GM19023 (cell line): Measurements from ENCODE around the gene SPDYC.
A peak's percentile ranks its signal among the peaks of the same experiment; 100 is the strongest.
"Not testable (repeated sequence)": the region's sequence is repeated elsewhere in the genome, so short reads cannot be mapped to it uniquely, and the experiment has no call there.

ENCODE experiments used
- ATAC-seq: cut with Tn5 transposase; IDR thresholded peaks from one replicate; pipeline ENCODE4 v1.9.1; 2021; ENCODE audit warnings: mild to moderate bottlenecking, moderate library complexity; ENCODE audit not compliant: unreplicated experiment

The SPDYC gene

GRCh38 chr11:65133724-65134123 lies 36.3 kb upstream of the SPDYC start:
- ATAC-seq, result no peak

DNA sequence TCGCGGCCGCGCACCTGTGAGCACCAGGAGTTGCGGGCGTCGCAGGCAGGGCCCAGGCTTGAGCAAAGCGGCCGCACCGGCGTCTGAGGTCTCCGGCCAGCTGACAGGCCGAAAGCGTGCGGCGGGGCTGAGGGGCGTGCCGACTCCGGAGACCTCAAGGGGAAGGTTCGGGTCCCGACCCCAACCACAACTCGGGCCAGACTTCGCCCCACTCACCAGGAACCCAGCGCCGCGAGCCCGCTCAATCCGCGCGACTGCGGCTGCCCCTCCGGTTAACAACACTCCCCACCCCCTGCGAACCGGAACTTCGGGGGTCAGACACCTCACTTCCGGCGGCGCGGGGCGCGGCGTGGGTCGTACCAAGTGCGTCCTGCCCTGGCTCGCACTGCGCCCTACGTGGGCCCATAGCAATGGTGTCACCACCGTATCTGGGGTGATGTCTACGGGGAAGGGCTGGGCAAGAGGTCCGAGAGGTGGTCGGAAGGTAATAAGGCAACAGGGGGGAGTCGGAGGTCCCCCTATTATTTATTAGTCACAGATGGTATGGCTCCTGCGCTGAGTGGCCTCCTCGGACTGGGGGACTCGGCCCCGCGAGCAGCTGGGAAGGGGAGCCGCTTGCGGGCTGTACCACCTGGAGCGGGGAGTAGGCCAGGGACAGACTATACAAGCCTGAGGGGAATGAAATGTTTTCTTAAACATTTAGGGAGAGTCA lies 35.6 kb upstream of the SPDYC start, which contains the start of gene SYVN1:
TSS of gene SYVN1 (minus strand) at position 280 of the 712 bp plus-strand sequence. CDS start 918 bp downstream, outside the sequence.
- ATAC-seq, result peak; percentile 63

- peak; percentile 65 for ATAC-seq
These were observed 34.9 kb upstream of the SPDYC start for GRCh38 chr11:65134952-65135632.

- no peak for ATAC-seq
These were observed 34.3 kb upstream of the SPDYC start for GRCh38 chr11:65135633-65136145.

- ATAC-seq, result no peak
These were observed 33.4 kb upstream of the SPDYC start for GRCh38 chr11:65136515-65137096.

DNA sequence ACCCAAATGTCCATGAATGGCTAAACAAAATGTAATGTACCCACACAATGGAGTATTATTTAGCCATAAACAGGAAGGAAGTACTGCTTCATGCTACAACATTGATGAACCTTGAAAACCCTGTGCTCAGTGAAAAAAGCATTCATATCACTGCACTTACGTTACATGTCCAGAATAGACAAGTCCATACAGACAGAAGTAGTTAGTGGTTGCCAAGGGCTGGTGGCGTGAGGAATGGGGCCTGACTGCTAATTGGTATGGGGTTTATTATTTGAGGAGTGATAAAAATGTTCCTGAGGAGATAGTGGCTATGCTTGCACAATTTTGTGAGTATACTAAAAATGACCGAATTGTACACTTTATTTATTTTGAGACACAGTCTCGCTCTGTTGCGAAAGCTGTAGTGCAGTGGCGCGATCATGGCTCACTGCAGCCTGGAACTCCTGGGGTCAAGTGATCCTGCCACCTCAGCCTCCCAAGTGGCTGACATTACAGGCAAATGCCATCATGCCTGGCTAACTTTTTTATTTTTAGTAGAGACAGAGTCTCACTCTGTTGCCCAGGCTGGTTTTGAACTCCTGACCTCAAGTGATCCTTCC lies 28.0 kb upstream of the SPDYC start:
- no peak for ATAC-seq

- ATAC-seq, result no peak
These were observed 22.5 kb upstream of the SPDYC start for GRCh38 chr11:65147352-65148075.

- ATAC-seq, result no peak
These were observed 21.4 kb upstream of the SPDYC start for GRCh38 chr11:65148657-65149056.

DNA sequence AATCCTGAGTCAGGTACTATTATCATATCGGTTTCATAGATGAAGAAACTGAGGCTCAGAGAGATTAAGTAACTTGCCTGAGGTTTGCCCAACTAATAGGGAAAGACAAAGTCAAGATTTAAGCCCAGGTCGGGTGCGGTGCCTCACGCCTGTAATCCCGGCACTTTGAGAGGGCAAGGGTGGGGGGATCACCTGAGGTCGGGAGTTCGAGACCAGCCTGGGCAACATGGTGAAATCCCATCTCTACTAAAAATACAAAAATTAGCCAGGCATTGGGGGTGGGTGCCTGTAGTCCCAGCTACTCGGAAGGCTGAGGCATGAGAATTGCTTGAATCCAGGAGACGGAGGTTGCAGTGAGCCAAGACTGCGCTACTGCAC lies 19.9 kb upstream of the SPDYC start:
- not testable (repeated sequence) for ATAC-seq

DNA sequence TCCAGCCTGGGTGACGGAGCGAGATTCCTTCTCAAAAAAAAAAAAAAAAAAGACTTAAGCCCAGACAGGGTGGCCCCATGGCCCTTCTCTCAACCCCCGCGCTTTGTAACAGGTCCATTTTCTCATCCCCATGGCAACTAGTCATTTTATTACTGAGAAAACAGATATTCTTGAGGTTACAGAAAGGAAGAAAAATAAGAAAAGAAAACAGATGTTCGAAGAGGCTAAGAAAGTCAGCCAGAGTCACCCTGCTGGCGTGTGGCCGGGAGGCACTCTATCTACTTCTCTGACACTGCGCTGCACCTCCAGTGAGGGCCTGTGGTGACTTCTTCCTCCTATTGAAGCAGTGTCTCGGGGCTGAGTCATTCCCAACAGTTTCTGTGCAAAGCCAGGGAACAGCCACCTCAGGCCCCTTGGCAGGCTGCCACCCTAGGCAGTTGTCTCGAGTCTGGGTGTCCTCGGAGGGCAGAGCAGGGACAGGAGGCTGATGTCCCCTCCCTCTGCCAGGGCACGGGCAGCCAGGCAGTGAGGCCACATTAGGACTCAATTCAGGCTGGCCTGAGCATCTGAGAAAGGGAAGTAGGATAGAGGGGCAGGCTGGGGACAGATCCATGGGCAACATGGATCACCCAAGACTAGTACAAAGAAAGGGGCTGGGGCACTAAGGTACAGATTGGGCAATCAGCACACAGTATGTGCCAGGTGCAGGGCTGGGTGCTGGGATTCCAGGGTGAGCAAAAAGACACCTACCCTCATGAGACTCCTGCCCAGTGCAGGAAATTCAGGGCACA lies 19.3 kb upstream of the SPDYC start:
- no peak for ATAC-seq

- ATAC-seq, result no peak
These were observed 18.6 kb upstream of the SPDYC start for GRCh38 chr11:65151331-65151899.

GRCh38 chr11:65152122-65152521 lies 17.9 kb upstream of the SPDYC start:
- no peak for ATAC-seq

DNA sequence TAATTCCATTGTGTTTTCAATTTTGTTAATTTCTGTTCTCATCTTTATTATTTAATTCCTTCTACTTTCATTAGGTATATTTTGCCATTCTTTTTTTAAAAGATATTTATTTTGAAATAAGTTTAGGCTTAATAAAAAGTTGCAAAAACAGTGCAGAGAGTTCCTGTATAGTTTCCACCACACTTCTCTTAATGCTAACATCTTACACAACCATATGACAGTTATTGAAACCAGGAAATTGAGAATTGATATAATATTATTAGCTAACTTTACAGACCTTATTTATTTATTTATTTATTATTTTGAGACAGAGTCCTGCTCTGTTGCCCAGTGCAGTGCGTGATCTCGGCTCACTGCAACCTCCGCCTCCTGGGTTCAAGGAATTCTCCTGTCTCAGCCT lies 13.8 kb upstream of the SPDYC start:
- no peak for ATAC-seq

DNA sequence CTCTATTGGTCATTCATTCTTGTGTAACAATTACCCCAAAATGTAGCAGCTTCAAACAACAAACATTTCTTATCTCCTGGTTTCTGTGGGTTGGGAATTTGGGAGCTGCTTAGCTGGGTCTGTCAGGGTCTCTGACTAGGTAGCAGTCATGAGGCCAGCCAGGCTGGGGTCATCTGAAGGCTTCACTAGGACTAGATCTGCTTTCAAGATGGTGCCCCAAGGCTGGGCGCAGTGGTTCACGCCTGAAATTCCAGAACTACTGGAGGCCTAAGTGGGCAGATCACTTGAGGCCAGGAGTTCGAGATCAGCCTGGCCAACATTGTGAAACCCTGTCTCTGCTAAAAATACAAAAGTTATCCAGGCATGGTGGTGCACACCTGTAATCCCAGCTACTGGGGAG lies 13.1 kb upstream of the SPDYC start:
- no peak for ATAC-seq

- ATAC-seq, result no peak
These were observed 12.7 kb upstream of the SPDYC start for GRCh38 chr11:65157336-65157735.

DNA sequence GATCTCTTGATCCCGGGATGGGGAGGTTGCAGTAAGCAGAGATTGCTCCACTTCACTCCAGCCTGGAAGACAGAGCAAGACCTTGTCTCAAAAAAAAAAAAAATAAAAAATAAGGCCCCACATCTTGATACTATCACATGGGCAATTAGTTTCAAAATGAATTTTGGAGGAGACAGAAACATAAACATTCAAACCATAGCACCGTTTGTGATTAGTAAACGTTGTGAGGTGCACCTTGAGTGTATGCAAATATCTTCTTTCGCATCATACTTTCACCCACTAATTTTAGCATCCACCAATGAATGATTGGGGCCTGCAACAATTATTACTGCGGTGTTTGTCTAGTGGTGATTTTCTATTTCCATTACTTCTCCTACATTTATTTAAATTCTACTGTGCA lies 11.0 kb upstream of the SPDYC start:
- ATAC-seq, result no peak

- ATAC-seq, result no peak
These were observed 9.4 kb upstream of the SPDYC start for GRCh38 chr11:65160643-65161042.

DNA sequence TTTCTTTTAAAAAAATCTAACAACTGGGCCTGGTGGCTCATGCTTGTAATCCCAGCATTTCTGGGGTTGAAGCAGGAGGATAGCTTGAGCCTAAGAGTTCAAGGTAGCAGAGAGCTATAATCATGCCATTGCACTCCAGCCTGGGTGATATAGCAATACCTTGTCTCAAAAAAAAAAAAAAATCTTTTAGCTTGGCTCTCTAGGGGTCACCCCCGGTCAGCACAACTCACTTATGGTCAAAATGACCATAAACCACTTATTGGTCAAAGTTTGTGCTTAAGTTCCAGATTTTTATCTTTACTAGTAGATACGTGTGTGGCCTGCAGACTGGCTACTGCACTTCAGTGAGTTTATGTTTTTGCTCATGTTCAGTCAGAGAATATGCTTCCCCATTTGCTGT lies 6.3 kb upstream of the SPDYC start:
- no peak for ATAC-seq

- ATAC-seq, result no peak
These were observed 4.4 kb upstream of the SPDYC start for GRCh38 chr11:65165410-65166317.
